IMR-90 (cell line): Measurements from ENCODE around the gene PRKD3. TPM values are rescaled to one million over a fixed set of nuclear protein-coding genes. Genes with fewer than 3 reads are reported as not detected.

ENCODE experiments used
- ATAC-seq: fragments of 200-7000 bp; cut with Tn5 transposase; 2 replicates; pipeline ENCODE4 v1.9.1; 2020; ENCODE audit warnings: low read depth, mild to moderate bottlenecking, moderate library complexity
- BruUV-seq: library from RNA; stranded (reverse); fragments of 400-500 nt; replicated peaks from 2 replicates; lab custom pipeline; 2021; lab: Mats Ljungman, UMichigan
- CTCF ChIA-PET: fragments of 300-600 bp; formaldehyde crosslinking; extraction: SDS; loops from one replicate; lab custom pipeline; 2021; ENCODE audit warnings: antibody characterized with exemption; lab: Yijun Ruan, JAX
- POLR2A ChIA-PET: fragments of 300-600 bp; sonication (Branson Sonifier 250); formaldehyde crosslinking; loops from one replicate; lab custom pipeline; 2022; ENCODE audit warnings: antibody characterized with exemption; ENCODE audit not compliant: unreplicated experiment; lab: Charles Lee
- DNase-seq: peaks from one replicate; pipeline ENCODE4 v3.0.0; 2013
- H2AFZ ChIP-seq: replicated peaks from 2 replicates; pipeline ENCODE3; 2013; ENCODE audit warnings: low read length, mild to moderate bottlenecking; ENCODE audit not compliant: poor library complexity
- H2AK5ac ChIP-seq: 2 replicates; pipeline ENCODE4 v1.6.1; 2013; ENCODE audit warnings: low read depth, low read length, inconsistent platforms
- H2AK9ac ChIP-seq: replicated peaks from 2 replicates; pipeline ENCODE3; 2013; ENCODE audit warnings: mild to moderate bottlenecking, low read depth, low read length, moderate library complexity; ENCODE audit not compliant: poor library complexity
- H2BK120ac ChIP-seq: 2 replicates; pipeline ENCODE4 v1.6.1; 2013; ENCODE audit warnings: low read depth, low read length, inconsistent platforms
- H2BK15ac ChIP-seq: 3 replicates; pipeline ENCODE4 v1.6.1; 2013; ENCODE audit warnings: low read depth, low read length, inconsistent platforms
- H2BK20ac ChIP-seq: 2 replicates; pipeline ENCODE4 v1.6.1; 2013; ENCODE audit warnings: low read depth, mild to moderate bottlenecking, inconsistent platforms, low read length, moderate library complexity
- H2BK5ac ChIP-seq: 2 replicates; pipeline ENCODE4 v1.6.1; 2013; ENCODE audit warnings: mild to moderate bottlenecking, low read depth, low read length, inconsistent platforms; ENCODE audit not compliant: poor library complexity, severe bottlenecking
- H3K14ac ChIP-seq: replicated peaks from 2 replicates; pipeline ENCODE4 v1.6.1; 2013; ENCODE audit warnings: low read depth, low read length, inconsistent platforms
- H3K18ac ChIP-seq: 2 replicates; pipeline ENCODE4 v1.6.1; 2013; ENCODE audit warnings: low read depth, low read length, control low read depth
- H3K23ac ChIP-seq: 2 replicates; pipeline ENCODE4 v1.6.1; 2013; ENCODE audit warnings: low read depth, low read length, inconsistent platforms
- H3K27ac ChIP-seq: 2 replicates; pipeline ENCODE4 v1.5.1; 2013; ENCODE audit warnings: mild to moderate bottlenecking, control low read depth, low read length; ENCODE audit not compliant: insufficient read depth
- H3K27me3 ChIP-seq: 2 replicates; pipeline ENCODE4 v1.6.1; 2013; ENCODE audit warnings: low read length; ENCODE audit not compliant: control insufficient read depth, insufficient read depth
- H3K36me3 ChIP-seq: 2 replicates; pipeline ENCODE4 v1.6.1; 2013; ENCODE audit warnings: low read length, mixed read lengths; ENCODE audit not compliant: control insufficient read depth, insufficient read depth
- H3K4ac ChIP-seq: 2 replicates; pipeline ENCODE4 v1.6.1; 2013; ENCODE audit warnings: low read depth, low read length, inconsistent platforms
- H3K4me1 ChIP-seq: 2 replicates; pipeline ENCODE4 v1.6.1; 2013; ENCODE audit warnings: low read length, mixed read lengths; ENCODE audit not compliant: control insufficient read depth, insufficient read depth
- H3K4me2 ChIP-seq: 2 replicates; pipeline ENCODE4 v1.6.1; 2013; ENCODE audit warnings: low read depth, mild to moderate bottlenecking, control low read depth, low read length, moderate library complexity
- H3K4me3 ChIP-seq: 2 replicates; pipeline ENCODE4 v1.5.1; 2013; ENCODE audit warnings: low read depth, mild to moderate bottlenecking, control low read depth, low read length, moderate library complexity; ENCODE audit not compliant: insufficient read depth
- H3K56ac ChIP-seq: 2 replicates; pipeline ENCODE4 v1.6.1; 2013; ENCODE audit warnings: low read length, inconsistent platforms; ENCODE audit not compliant: insufficient read depth; ENCODE audit errors: extremely low read depth
- H3K79me1 ChIP-seq, 2 experiments: 2 replicates each; pipeline ENCODE4 v1.6.1; 2013; ENCODE audit warnings: low read length in 2 of 2, inconsistent platforms in 1 of 2, low read depth in 1 of 2
- H3K9ac ChIP-seq: 2 replicates; pipeline ENCODE4 v1.6.1; 2013; ENCODE audit warnings: low read depth, low read length, control low read depth
- H3K9me1 ChIP-seq: 2 replicates; pipeline ENCODE4 v1.6.1; 2013; ENCODE audit warnings: low read length, inconsistent platforms; ENCODE audit not compliant: insufficient read depth
- H3K9me3 ChIP-seq: 2 replicates; pipeline ENCODE4 v1.6.1; 2013; ENCODE audit warnings: low read length; ENCODE audit not compliant: control insufficient read depth, insufficient read depth
- H4K20me1 ChIP-seq: 2 replicates; pipeline ENCODE4 v1.6.1; 2013; ENCODE audit warnings: low read length, inconsistent platforms; ENCODE audit not compliant: insufficient read depth
- H4K5ac ChIP-seq: 2 replicates; pipeline ENCODE4 v1.6.1; 2013; ENCODE audit warnings: mild to moderate bottlenecking, low read depth, low read length, control low read depth
- H4K8ac ChIP-seq, 2 experiments: 2 replicates each; pipeline ENCODE4 v1.6.1; 2013; ENCODE audit warnings: low read depth in 2 of 2, low read length in 2 of 2, control low read depth in 1 of 2, inconsistent platforms in 1 of 2
- H4K91ac ChIP-seq: 2 replicates; pipeline ENCODE4 v1.6.1; 2013; ENCODE audit warnings: low read depth, low read length, inconsistent platforms; ENCODE audit not compliant: insufficient read depth
- BHLHE40 ChIP-seq: fragments of 150-350 bp; IDR thresholded peaks from 2 replicates; pipeline ENCODE4 v1.6.1; 2016; ENCODE audit warnings: mild to moderate bottlenecking, low read depth, low read length
- CEBPB ChIP-seq: IDR thresholded peaks from 2 replicates; pipeline ENCODE4 v1.6.1; 2012; ENCODE audit warnings: low read depth, low read length, improper control_type of control experiment
- CHD1 ChIP-seq: IDR thresholded peaks from 2 replicates; pipeline ENCODE4 v1.6.1; 2012; ENCODE audit warnings: low read depth, low read length, improper control_type of control experiment
- CTCF ChIP-seq: conservative IDR thresholded peaks from 2 replicates; pipeline ENCODE4 v1.5.1; 2012; ENCODE audit warnings: mild to moderate bottlenecking, low read depth, low read length, improper control_type of control experiment
- ELK1 ChIP-seq: fragments of 150-350 bp; IDR thresholded peaks from 2 replicates; pipeline ENCODE4 v1.6.1; 2016; ENCODE audit warnings: low read depth, mild to moderate bottlenecking, low read length, moderate library complexity, borderline replicate concordance
- FOS ChIP-seq: fragments of 150-350 bp; IDR thresholded peaks from 2 replicates; pipeline ENCODE4 v1.6.1; 2016; ENCODE audit warnings: low read depth, low read length
- MAFK ChIP-seq: IDR thresholded peaks from 2 replicates; pipeline ENCODE4 v1.6.1; 2012; ENCODE audit warnings: low read depth, low read length, improper control_type of control experiment
- MAZ ChIP-seq: IDR thresholded peaks from 2 replicates; pipeline ENCODE4 v1.6.1; 2012; ENCODE audit warnings: low read depth, mild to moderate bottlenecking, low read length, improper control_type of control experiment, moderate library complexity, borderline replicate concordance
- MXI1 ChIP-seq: IDR thresholded peaks from 2 replicates; pipeline ENCODE4 v1.6.1; 2012; ENCODE audit warnings: low read depth, mild to moderate bottlenecking, low read length, moderate library complexity, borderline replicate concordance
- NFE2L2 ChIP-seq: fragments of 150-350 bp; IDR thresholded peaks from 2 replicates; pipeline ENCODE4 v1.6.1; 2016; ENCODE audit warnings: low read depth, mild to moderate bottlenecking, low read length
- POLR2A ChIP-seq: IDR thresholded peaks from 2 replicates; pipeline ENCODE4 v1.6.1; 2012; ENCODE audit warnings: mild to moderate bottlenecking, low read depth, low read length
- RAD21 ChIP-seq: IDR thresholded peaks from 2 replicates; pipeline ENCODE4 v1.6.1; 2012; ENCODE audit warnings: low read length, improper control_type of control experiment
- RCOR1 ChIP-seq: IDR thresholded peaks from 2 replicates; pipeline ENCODE4 v1.6.1; 2012; ENCODE audit warnings: mild to moderate bottlenecking, low read length, improper control_type of control experiment; ENCODE audit not compliant: insufficient replicate concordance
- RFX5 ChIP-seq: IDR thresholded peaks from 2 replicates; pipeline ENCODE4 v1.8.0; 2012; ENCODE audit warnings: low read depth, mild to moderate bottlenecking, low read length, moderate library complexity
- SMC3 ChIP-seq: fragments of 150-350 bp; IDR thresholded peaks from 2 replicates; pipeline ENCODE4 v1.6.1; 2016; ENCODE audit warnings: low read depth, mild to moderate bottlenecking, antibody characterized with exemption, low read length, moderate library complexity
- USF2 ChIP-seq: fragments of 150-350 bp; IDR thresholded peaks from 2 replicates; pipeline ENCODE4 v1.6.1; 2017; ENCODE audit warnings: mild to moderate bottlenecking, antibody characterized with exemption, low read length, low read depth
- dilution Hi-C: fragments of 300-500 bp; cut with HindIII; formaldehyde crosslinking; loops from one replicate; pipeline ENCODE4 v1.14.3; 2018; ENCODE audit warnings: low sequenced_read_pairs; ENCODE audit not compliant: unreplicated experiment
- in situ Hi-C: fragments of 300-500 bp; cut with MboI; formaldehyde crosslinking; loops from 3 replicates; pipeline ENCODE4 v1.14.3; 2019; ENCODE audit warnings: low sequenced_read_pairs, inconsistent platforms, mixed read lengths
- intact Hi-C: fragments of 100-400 bp; cut with micrococcal nuclease; formaldehyde crosslinking; loops from 2 replicates; pipeline ENCODE4 v1.10.0; 2022
- polyA plus RNA-seq, 3 experiments: library from polyadenylated mRNA; depleted of rRNA; stranded (reverse); fragments of >200 nt; gene quantifications; 2 replicates each; pipeline ENCODE4 v1.2.3, GENCODE V29; 2012; ENCODE audit warnings: low replicate concordance in 1 of 3
- total RNA-seq: library from RNA; depleted of rRNA; stranded (reverse); fragments of >200 nt; gene quantifications from 2 replicates; pipeline ENCODE4 v1.2.3, GENCODE V29; 2012

The PRKD3 gene
- total and polyA plus RNA-seq, 2 of the 4 experiments (the other 2 are of a cell fraction): 15.8 to 46.4 TPM

GRCh38 chr2:37300146-37300545 is 24.5 kb downstream of the PRKD3 start:
- DNase-seq: no peak
- Histone ChIP-seq H3K23ac (no peak overlapping the region), H3K27ac (no peak overlapping the region), H3K9me1 (no peaks in the 10 kb centered on the region), H3K4me1 (0 out of 2 replicates have a peak, but pooled peaks cover 3% of the 10 kb centered on the region), H3K79me1 (peaks cover 41 to 55% of the 10 kb centered on the region in 2 experiments), H2AK9ac (no peak overlapping the region), H4K91ac (no peak overlapping the region), H2AFZ (no peak overlapping the region), H4K20me1 (peaks cover 19% of the 10 kb centered on the region), H3K9me3 (no peaks in the 10 kb centered on the region), H3K27me3 (no peaks in the 10 kb centered on the region), H2AK5ac (no peak overlapping the region), H2BK120ac (no peak overlapping the region), H4K5ac (no peak overlapping the region), H3K36me3 (0 out of 2 replicates have a peak, but pooled peaks cover 3% of the 10 kb centered on the region), H2BK20ac (no peak overlapping the region), H3K4me3 (no peak overlapping the region), H3K9ac (no peak overlapping the region), H3K14ac (no peak overlapping the region), H3K56ac (no peak overlapping the region), H2BK5ac (no peak overlapping the region), H3K4ac (no peak overlapping the region), H3K18ac (no peak overlapping the region), H4K8ac (no peak overlapping the region), H3K4me2 (no peak overlapping the region), H2BK15ac (no peak overlapping the region)
- ChIA-PET CTCF (interaction anchor here (0.7 kb wide), 1 partner anchor 1643 kb away, joined by 3 read pairs; no protein-coding TSS in a partner anchor), POLR2A (no interaction called here)
- BruUV-seq: no TSS peak
- dilution Hi-C loops: no loop called here
- no peak for TF ChIP-seq SMC3
- no peak for TF ChIP-seq ELK1
- no peak for TF ChIP-seq CEBPB
- TF ChIP-seq MAFK: no peak
- TF ChIP-seq MXI1: no peak
- TF ChIP-seq POLR2A: no peak
- TF ChIP-seq CTCF: no peak
- no peak for TF ChIP-seq RAD21
- no peak for TF ChIP-seq CHD1
- no peak for TF ChIP-seq FOS
- TF ChIP-seq RFX5: no peak
- TF ChIP-seq MAZ: no peak
- TF ChIP-seq USF2: no peak
- TF ChIP-seq BHLHE40: no peak
- TF ChIP-seq NFE2L2: no peak
- no peak for TF ChIP-seq RCOR1
- intact Hi-C loops: no loop called here
- ATAC-seq: no peak
- in situ Hi-C loops: no loop called here
